Neural progenitor cell (in vitro differentiated cells): ENCODE results near the gene GRAMD1B. TPM values are rescaled to one million over a fixed set of nuclear protein-coding genes. Genes with fewer than 3 reads are reported as not detected.

Source experiments
- DNase-seq: peaks from one replicate; pipeline ENCODE4 v3.0.0-alpha.2; 2016; ENCODE audit warnings: low spot score
- H2AFZ ChIP-seq: fragments of 200-600 bp; sonication (generic); replicated peaks from 2 replicates; pipeline ENCODE4 v1.6.1; 2016; ENCODE audit warnings: antibody characterized with exemption
- H3F3A ChIP-seq: fragments of 200-600 bp; sonication (generic); 2 replicates; pipeline ENCODE4 v1.6.1; 2016; ENCODE audit warnings: antibody characterized with exemption, low read depth
- H3K27ac ChIP-seq: fragments of 200-600 bp; sonication (generic); 2 replicates; pipeline ENCODE4 v1.5.1; 2016; ENCODE audit warnings: mild to moderate bottlenecking
- H3K27me3 ChIP-seq: fragments of 200-600 bp; sonication (generic); 2 replicates; pipeline ENCODE4 v1.6.1; 2016; ENCODE audit warnings: mild to moderate bottlenecking, moderate library complexity
- H3K36me3 ChIP-seq: fragments of 200-600 bp; sonication (generic); 2 replicates; pipeline ENCODE4 v1.5.1; 2016
- H3K4me1 ChIP-seq: fragments of 200-600 bp; sonication (generic); 2 replicates; pipeline ENCODE4 v1.6.1; 2016; ENCODE audit warnings: mixed run types
- H3K4me2 ChIP-seq: fragments of 200-600 bp; sonication (generic); 2 replicates; pipeline ENCODE4 v1.6.1; 2016
- H3K4me3 ChIP-seq: fragments of 200-600 bp; sonication (generic); 2 replicates; pipeline ENCODE4 v1.5.1; 2016
- H3K79me2 ChIP-seq: fragments of 200-600 bp; sonication (generic); 2 replicates; pipeline ENCODE4 v1.6.1; 2016; ENCODE audit warnings: low read depth
- H3K9ac ChIP-seq: fragments of 200-600 bp; sonication (generic); 2 replicates; pipeline ENCODE4 v1.6.1; 2016
- H3K9me3 ChIP-seq: fragments of 200-600 bp; sonication (generic); 2 replicates; pipeline ENCODE4 v1.5.1; 2016; ENCODE audit warnings: low read depth
- H4K20me1 ChIP-seq: fragments of 200-600 bp; sonication (generic); 2 replicates; pipeline ENCODE4 v1.6.1; 2016; ENCODE audit warnings: low read depth
- H3K27ac Mint-ChIP-seq: 3 replicates; pipeline ENCODE4 v1.8.0; 2021; ENCODE audit warnings: mixed read lengths
- H3K27me3 Mint-ChIP-seq: 2 replicates; pipeline ENCODE4 v1.8.0; 2022; ENCODE audit warnings: low read depth, mild to moderate bottlenecking, inconsistent platforms, moderate library complexity, mixed read lengths; ENCODE audit not compliant: insufficient read depth
- H3K36me3 Mint-ChIP-seq: 3 replicates; pipeline ENCODE4 v1.8.0; 2021; ENCODE audit warnings: mixed read lengths
- H3K4me1 Mint-ChIP-seq: 3 replicates; pipeline ENCODE4 v1.8.0; 2021; ENCODE audit warnings: mixed read lengths
- H3K4me3 Mint-ChIP-seq: 3 replicates; pipeline ENCODE4 v1.8.0; 2021; ENCODE audit warnings: mild to moderate bottlenecking, moderate library complexity, mixed read lengths
- H3K9me3 Mint-ChIP-seq: 3 replicates; pipeline ENCODE4 v1.8.0; 2020; ENCODE audit warnings: mixed read lengths
- CTCF ChIP-seq: fragments of 200-600 bp; sonication (generic); IDR thresholded peaks from 2 replicates; pipeline ENCODE4 v1.5.1; 2017; ENCODE audit warnings: antibody characterized with exemption, mild to moderate bottlenecking
- EZH2 ChIP-seq: fragments of 200-600 bp; sonication (generic); IDR thresholded peaks from 2 replicates; pipeline ENCODE4 v1.6.1; 2017; ENCODE audit warnings: antibody characterized with exemption, mild to moderate bottlenecking, moderate library complexity
- EZH2phosphoT487 ChIP-seq: fragments of 200-600 bp; sonication (generic); IDR thresholded peaks from 2 replicates; pipeline ENCODE4 v1.6.1; 2017; ENCODE audit warnings: antibody characterized with exemption
- total RNA-seq: library from RNA; depleted of rRNA; stranded (reverse); fragments of >200 nt; gene quantifications from 2 replicates; pipeline ENCODE4 v1.2.3, GENCODE V29; 2015; ENCODE audit warnings: low replicate concordance

Gene GRAMD1B
- total RNA-seq, 1 donor from 2014 or later = 12.6 TPM

- Histone ChIP-seq H3K79me2 (peaks cover 12% of the 10 kb centered on the region), H2AFZ (no peak overlapping the region), H4K20me1 (peaks cover 4% of the 10 kb centered on the region), H3K27ac (no peak overlapping the region), H3K4me2 (no peak overlapping the region), H3K9ac (no peak overlapping the region), H3K4me1 (peaks cover 24% of the 10 kb centered on the region), H3K4me3 (no peak overlapping the region), H3K36me3 (no peaks in the 10 kb centered on the region), H3K9me3 (no peaks in the 10 kb centered on the region), H3K27me3 (no peaks in the 10 kb centered on the region), H3F3A (no peaks in the 10 kb centered on the region)
- DNase-seq = no peak
- H3K4me1 Mint-ChIP-seq = peaks cover 31% of the 10 kb centered on the region
- no peaks in the 10 kb centered on the region for H3K9me3 Mint-ChIP-seq
- H3K36me3 Mint-ChIP-seq = peaks cover 2% of the 10 kb centered on the region
- H3K4me3 Mint-ChIP-seq = no peak overlapping the region
- no peak overlapping the region for H3K27ac Mint-ChIP-seq
- no peak for TF ChIP-seq EZH2
- H3K27me3 Mint-ChIP-seq = peaks cover 6% of the 10 kb centered on the region
Observed at GRCh38 chr11:123566852-123567251, 136.8 kb downstream of the GRAMD1B start.

- peaks cover 24% of the 10 kb centered on the region for H3K4me1 ChIP-seq
- no peaks in the 10 kb centered on the region for H3F3A ChIP-seq
- no peaks in the 10 kb centered on the region for H3K9me3 Mint-ChIP-seq
- H3K36me3 ChIP-seq = no peaks in the 10 kb centered on the region
- no peak overlapping the region for H3K9ac ChIP-seq
- H4K20me1 ChIP-seq = peaks cover 9% of the 10 kb centered on the region
- H2AFZ ChIP-seq = no peak overlapping the region
- DNase-seq = no peak
- no peak overlapping the region for H3K4me2 ChIP-seq
- no peak overlapping the region for H3K27ac ChIP-seq
- peaks cover 6% of the 10 kb centered on the region for H3K27me3 Mint-ChIP-seq
- peaks cover 34% of the 10 kb centered on the region for H3K4me1 Mint-ChIP-seq
- no peaks in the 10 kb centered on the region for H3K9me3 ChIP-seq
- H3K36me3 Mint-ChIP-seq = peaks cover 2% of the 10 kb centered on the region
- no peak overlapping the region for H3K4me3 Mint-ChIP-seq
- H3K79me2 ChIP-seq = peaks cover 12% of the 10 kb centered on the region
- no peaks in the 10 kb centered on the region for H3K27me3 ChIP-seq
- no peak overlapping the region for H3K4me3 ChIP-seq
- TF ChIP-seq EZH2phosphoT487 (no peak), CTCF (no peak), EZH2 (no peak)
- no peak overlapping the region for H3K27ac Mint-ChIP-seq
Observed at GRCh38 chr11:123567466-123567865, 137.4 kb downstream of the GRAMD1B start.

- Mint-ChIP-seq H3K36me3 (no peaks in the 10 kb centered on the region), H3K9me3 (no peaks in the 10 kb centered on the region), H3K27me3 (peaks cover 4% of the 10 kb centered on the region), H3K4me3 (no peak overlapping the region), H3K4me1 (peaks cover 36% of the 10 kb centered on the region), H3K27ac (no peak overlapping the region)
- H3K4me2 ChIP-seq = no peak overlapping the region
- no peak overlapping the region for H3K27ac ChIP-seq
- no peaks in the 10 kb centered on the region for H3F3A ChIP-seq
- no peak overlapping the region for H3K4me3 ChIP-seq
- peaks cover 12% of the 10 kb centered on the region for H3K79me2 ChIP-seq
- no peaks in the 10 kb centered on the region for H3K27me3 ChIP-seq
- peaks cover 27% of the 10 kb centered on the region for H3K4me1 ChIP-seq
- H3K9ac ChIP-seq = no peak overlapping the region
- H3K9me3 ChIP-seq = no peaks in the 10 kb centered on the region
- TF ChIP-seq CTCF (no peak), EZH2 (no peak), EZH2phosphoT487 (no peak)
- H2AFZ ChIP-seq = no peak overlapping the region
- H3K36me3 ChIP-seq = no peaks in the 10 kb centered on the region
- peaks cover 9% of the 10 kb centered on the region for H4K20me1 ChIP-seq
- no peak for DNase-seq
Observed at GRCh38 chr11:123568367-123568870, 138.3 kb downstream of the GRAMD1B start.

- TF ChIP-seq EZH2 (no peak), CTCF (no peak), EZH2phosphoT487 (no peak)
Observed at GRCh38 chr11:123569393-123569792, 139.3 kb downstream of the GRAMD1B start.

More at GRCh38 chr11:123569393-123569792, 139.3 kb downstream of the GRAMD1B start:
- Mint-ChIP-seq H3K9me3 (no peaks in the 10 kb centered on the region), H3K4me3 (no peak overlapping the region), H3K4me1 (peaks cover 42% of the 10 kb centered on the region), H3K27me3 (peaks cover 1% of the 10 kb centered on the region), H3K36me3 (no peaks in the 10 kb centered on the region), H3K27ac (no peak overlapping the region)
- Histone ChIP-seq H3F3A (no peaks in the 10 kb centered on the region), H3K4me1 (peaks cover 27% of the 10 kb centered on the region), H3K9ac (no peak overlapping the region), H2AFZ (no peak overlapping the region), H3K9me3 (no peaks in the 10 kb centered on the region), H4K20me1 (peaks cover 9% of the 10 kb centered on the region), H3K36me3 (no peaks in the 10 kb centered on the region), H3K79me2 (peaks cover 12% of the 10 kb centered on the region), H3K27ac (no peak overlapping the region), H3K4me2 (no peak overlapping the region), H3K27me3 (no peaks in the 10 kb centered on the region), H3K4me3 (no peak overlapping the region)
- DNase-seq = no peak
